ENCODE data around the gene LIG1. TPM values are rescaled to one million over a fixed set of nuclear protein-coding genes. Genes with fewer than 3 reads are reported as not detected.
A peak's percentile ranks its signal among the peaks of the same experiment; 100 is the strongest.

LIG1 gene
- 1 to 10 TPM; 2.6 to 4.9 (median 3.1) TPM for total RNA-seq
- 1 to 10 TPM; 3.3 to 5.2 (median 3.4) TPM for polyA plus RNA-seq
- long read RNA-seq, donor 1, partial matches to known transcripts = 0 of 1 reads
- long read RNA-seq, donor 1, other reads (novel, unspliced or antisense) = 0 of 1 reads
- long read RNA-seq, donor 2 = 0 reads

GRCh38 chr19:48169939-48170803, at the start of gene LIG1, which contains the start of gene ZSWIM9:
TSS of gene LIG1 (minus strand) at chr19:48170344. CDS start at chr19:48165566, 4,778 bp downstream.
TSS of gene ZSWIM9 (plus strand) at chr19:48170680. CDS start at chr19:48171803, 1,123 bp downstream.
- TF ChIP-seq CTCF (IDR thresholded peaks at IDR 0.05) = no peak
- peak; percentile 92 to 95 for DNase-seq
- Histone ChIP-seq H3K4me1 (peaks cover 8% of the 10 kb centered on the region), H3K36me3 (ENCODE audit: insufficient read depth in 1 of 2, low read depth in 1 of 2) (peaks cover 3 to 31% of the 10 kb centered on the region in 2 donors), H3K27ac (peak within 1 kb of the TSS; percentile 97), H3K9me3 (no peaks in the 10 kb centered on the region), H3K4me3 (peak within 1 kb of the TSS; percentile 88), H3K27me3 (ENCODE audit: insufficient read depth in 3 of 3, low read length in 2 of 3) (no peaks in the 10 kb centered on the region)
- intact Hi-C loops (cut with DNase I) = no loop called here
- WGBS, 3 donors = 0 to 1% (median 0%) methylated on average over 69 to 82 of the region's 82 CpGs
- ATAC-seq = peak; percentile 96 to 98 (median 96)

- Histone ChIP-seq H3K4me3 (no peak overlapping the region), H3K27me3 (ENCODE audit: insufficient read depth in 3 of 3, low read length in 2 of 3) (no peaks in the 10 kb centered on the region), H3K9me3 (no peaks in the 10 kb centered on the region), H3K27ac (no peak overlapping the region), H3K4me1 (no peaks in the 10 kb centered on the region), H3K36me3 (ENCODE audit: insufficient read depth in 1 of 2, low read depth in 1 of 2) (peaks cover 2 to 94% of the 10 kb centered on the region in 2 donors)
- ATAC-seq = no peak
- WGBS, 3 donors = 88 to 91% (median 90%) methylated on average over 6 of the region's 6 CpGs
- DNase-seq = no peak
- intact Hi-C loops (cut with DNase I) = no loop called here
- no peak for TF ChIP-seq CTCF (IDR thresholded peaks at IDR 0.05)
Measured at GRCh38 chr19:48218997-48219396, 48.9 kb upstream of the LIG1 start.

- Histone ChIP-seq H3K27me3 (ENCODE audit: insufficient read depth in 3 of 3, low read length in 2 of 3) (no peaks in the 10 kb centered on the region), H3K36me3 (ENCODE audit: insufficient read depth in 1 of 2, low read depth in 1 of 2) (peaks cover 2 to 97% of the 10 kb centered on the region in 2 donors), H3K4me3 (no peak overlapping the region), H3K27ac (no peak overlapping the region), H3K9me3 (no peaks in the 10 kb centered on the region), H3K4me1 (no peaks in the 10 kb centered on the region)
- DNase-seq (no peak), ATAC-seq (no peak)
- intact Hi-C loops (cut with DNase I) = no loop called here
- TF ChIP-seq CTCF (IDR thresholded peaks at IDR 0.05) = no peak
- WGBS, 3 donors = 86 to 92% (median 89%) methylated on average over 14 of the region's 14 CpGs
Measured at GRCh38 chr19:48216933-48217332, 46.8 kb upstream of the LIG1 start.

- DNase-seq (no peak), ATAC-seq (no peak)
- 73 to 81% (median 76%) methylated on average over 5 of the region's 5 CpGs for WGBS, 3 donors
- Histone ChIP-seq H3K36me3 (ENCODE audit: insufficient read depth in 1 of 2, low read depth in 1 of 2) (peaks cover 2 to 88% of the 10 kb centered on the region in 2 donors), H3K27me3 (ENCODE audit: insufficient read depth in 3 of 3, low read length in 2 of 3) (no peaks in the 10 kb centered on the region), H3K27ac (no peak overlapping the region), H3K4me3 (no peak overlapping the region), H3K9me3 (no peaks in the 10 kb centered on the region), H3K4me1 (no peaks in the 10 kb centered on the region)
- intact Hi-C loops (cut with DNase I) = no loop called here
- TF ChIP-seq CTCF (IDR thresholded peaks at IDR 0.05) = no peak
Measured at GRCh38 chr19:48213959-48214358, 43.8 kb upstream of the LIG1 start.

Data from psoas muscle (tissue), 8 donors.